HG03460 (cell line): ENCODE data around the gene INPP5A.

ENCODE experiments used
- ATAC-seq: cut with Tn5 transposase; IDR thresholded peaks from one replicate; pipeline ENCODE4 v1.9.1; 2021; ENCODE audit not compliant: unreplicated experiment

Gene INPP5A

GRCh38 chr10:132685921-132686680 is 148.5 kb downstream of the INPP5A start:
- no peak for ATAC-seq

GRCh38 chr10:132687181-132687892 is 149.8 kb downstream of the INPP5A start:
- no peak for ATAC-seq

DNA sequence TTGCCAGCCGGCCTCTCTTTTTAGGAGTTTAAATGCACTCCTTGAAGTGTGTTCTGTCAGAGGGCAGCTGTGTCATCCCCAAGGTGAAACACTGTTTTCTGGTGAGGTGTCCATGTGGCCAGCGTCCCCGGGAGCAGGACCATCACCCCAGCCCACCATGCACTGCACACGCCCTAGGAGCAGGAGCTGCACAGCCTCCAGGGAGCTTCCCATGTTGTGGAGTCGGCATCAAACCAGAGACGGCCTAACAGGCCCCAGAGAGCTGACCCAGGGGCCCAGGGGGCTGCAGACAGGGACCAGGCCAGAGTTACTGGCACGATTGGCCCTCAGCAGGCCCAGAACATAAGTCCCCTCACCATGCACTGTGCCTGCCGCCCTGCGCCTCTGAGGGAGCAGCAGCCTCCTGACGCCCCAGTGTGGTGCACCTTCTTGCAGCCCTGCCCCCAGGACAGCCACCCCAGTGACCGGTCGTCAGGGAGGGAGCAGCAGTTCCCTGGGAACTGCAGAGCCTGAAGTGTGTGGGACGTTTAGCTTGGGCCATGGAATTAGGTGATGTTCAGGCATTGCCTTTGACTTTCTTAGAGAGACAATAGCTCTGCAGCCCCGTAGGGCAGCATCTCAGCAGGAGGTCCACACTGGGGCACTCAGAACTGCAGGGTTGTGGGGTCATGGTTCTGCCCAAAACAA is 150.4 kb downstream of the INPP5A start:
- ATAC-seq: no peak

DNA sequence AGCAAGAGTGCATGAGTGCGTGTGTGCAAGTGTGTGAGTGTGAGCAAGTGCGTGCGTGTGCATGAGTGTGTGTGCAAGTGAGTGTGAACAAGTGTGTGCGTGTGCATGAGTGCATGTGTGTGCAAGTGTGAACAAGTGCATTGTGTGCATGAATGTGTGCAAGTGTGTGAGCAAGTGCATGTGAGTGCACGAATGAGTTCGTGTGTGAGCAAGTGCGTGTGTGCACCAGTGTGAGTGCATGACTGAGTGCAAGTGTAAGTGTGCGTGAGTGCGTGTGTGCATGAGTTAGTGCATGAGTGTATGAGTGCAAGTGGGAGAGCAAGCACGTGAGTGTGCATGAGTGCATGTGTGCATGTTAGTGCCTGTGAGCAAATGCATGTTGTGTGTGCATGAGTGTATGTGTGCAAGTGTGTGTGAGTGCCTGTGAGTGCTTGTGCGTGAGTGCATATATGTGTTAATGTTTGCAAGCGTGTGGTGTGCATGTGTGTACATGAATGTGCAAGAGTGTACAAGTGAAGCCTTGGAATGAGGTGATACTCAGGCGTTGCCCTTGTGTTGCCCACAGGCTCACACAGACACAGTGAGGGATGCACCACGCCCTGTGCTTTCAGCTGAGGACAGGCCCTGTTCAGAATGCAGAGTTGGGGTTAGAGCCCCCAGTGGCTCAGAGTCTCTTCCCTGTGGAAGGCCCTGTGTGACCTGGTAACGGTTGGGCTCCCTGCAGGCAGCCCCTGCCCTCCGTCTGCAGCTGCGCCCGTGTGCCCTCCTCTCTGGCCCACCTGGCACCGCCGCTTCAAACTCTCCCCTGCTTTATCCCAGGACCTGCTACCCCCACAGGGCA is 151.2 kb downstream of the INPP5A start:
- no peak for ATAC-seq

DNA sequence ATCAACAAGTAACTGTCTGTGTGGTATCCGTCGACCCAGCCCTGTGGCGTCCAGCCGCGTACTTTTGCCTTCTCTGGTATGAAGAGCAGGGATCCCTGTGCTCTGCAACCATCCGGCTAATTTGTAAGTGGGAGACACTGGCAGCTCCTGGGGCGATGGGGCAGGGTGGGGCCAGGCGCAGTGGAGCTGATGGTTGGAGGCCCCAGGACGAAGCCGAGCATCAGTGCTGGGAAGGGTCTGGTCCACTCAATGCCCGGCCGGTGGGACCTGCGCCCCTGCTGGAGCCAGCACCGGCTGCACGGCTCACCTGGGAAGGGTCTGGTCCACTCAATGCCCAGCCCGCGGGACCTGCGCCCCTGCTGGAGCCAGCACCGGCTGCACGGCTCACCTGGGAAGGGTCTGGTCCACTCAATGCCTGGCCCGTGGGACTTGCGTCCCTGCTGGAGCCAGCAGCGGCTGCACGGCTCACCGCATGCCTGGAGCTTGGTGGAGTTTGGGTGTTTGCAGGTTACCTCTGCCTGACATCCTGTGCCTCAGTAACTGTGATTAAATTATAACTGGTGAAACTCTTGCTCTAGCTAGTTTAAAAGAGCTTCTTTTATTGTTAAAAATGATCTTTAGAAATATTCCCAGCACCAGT is 152.3 kb downstream of the INPP5A start:
- ATAC-seq: no peak

GRCh38 chr10:132690401-132690800 is 152.8 kb downstream of the INPP5A start:
- no peak for ATAC-seq

DNA sequence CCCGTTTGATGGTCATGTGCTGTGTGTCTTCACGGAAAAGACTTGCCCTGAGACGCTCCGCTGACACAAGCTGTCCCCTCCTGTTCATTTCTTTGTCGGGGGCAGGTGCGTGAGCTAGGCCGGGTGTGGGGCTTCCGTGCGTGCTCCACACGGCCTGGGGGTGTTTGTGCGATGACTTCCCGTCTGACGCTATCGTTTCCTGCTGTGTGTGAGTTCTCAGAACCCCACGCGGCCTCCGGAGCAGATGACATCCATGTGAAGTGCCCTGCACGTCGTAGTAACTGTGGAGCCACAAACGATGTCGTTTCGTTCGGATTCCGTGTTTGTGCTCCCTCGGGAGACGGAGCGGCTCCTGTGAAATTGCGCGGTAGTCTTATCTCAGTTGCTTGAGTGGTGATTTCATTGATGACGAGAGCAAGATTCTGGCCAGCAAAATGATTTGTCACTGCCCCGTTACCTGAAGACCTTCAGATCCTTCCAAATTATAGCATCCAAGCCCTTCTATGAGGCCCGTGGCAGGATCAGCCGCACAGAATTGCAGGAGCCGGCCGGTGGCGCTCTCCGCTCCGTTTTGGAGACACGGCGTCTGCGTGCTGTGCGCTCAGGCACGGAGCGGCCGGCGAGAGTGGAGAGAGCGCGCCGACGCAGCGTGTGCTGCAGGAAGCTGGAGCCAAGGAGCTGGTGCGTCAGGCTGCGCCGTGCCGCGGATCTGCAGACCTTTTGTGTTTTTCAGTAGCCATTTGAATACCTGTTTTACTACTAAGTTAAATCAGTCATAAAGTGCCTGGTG is 153.4 kb downstream of the INPP5A start:
- no peak for ATAC-seq

GRCh38 chr10:132691711-132692153 is 154.1 kb downstream of the INPP5A start:
- ATAC-seq: no peak

- no peak for ATAC-seq
Measured at GRCh38 chr10:132692311-132692710, 154.7 kb downstream of the INPP5A start.

DNA sequence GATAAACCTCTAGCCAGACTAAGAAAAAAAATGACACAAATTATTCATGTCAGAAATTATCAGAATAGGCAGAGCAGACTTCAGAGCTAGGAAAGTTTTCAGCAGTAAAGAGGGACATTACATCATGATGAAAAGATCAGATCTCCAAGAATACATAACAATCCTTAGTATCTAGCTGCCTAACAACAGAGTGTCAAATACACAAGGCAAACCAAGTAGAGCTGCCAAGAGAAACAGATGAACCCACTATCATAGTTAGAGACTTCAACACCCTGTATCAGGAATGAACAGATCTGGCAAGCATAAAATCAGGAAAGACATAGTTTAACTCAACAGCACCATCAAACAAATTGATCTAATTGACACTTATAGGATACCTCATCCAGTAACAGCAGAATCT is 156.1 kb downstream of the INPP5A start:
- ATAC-seq: no peak

DNA sequence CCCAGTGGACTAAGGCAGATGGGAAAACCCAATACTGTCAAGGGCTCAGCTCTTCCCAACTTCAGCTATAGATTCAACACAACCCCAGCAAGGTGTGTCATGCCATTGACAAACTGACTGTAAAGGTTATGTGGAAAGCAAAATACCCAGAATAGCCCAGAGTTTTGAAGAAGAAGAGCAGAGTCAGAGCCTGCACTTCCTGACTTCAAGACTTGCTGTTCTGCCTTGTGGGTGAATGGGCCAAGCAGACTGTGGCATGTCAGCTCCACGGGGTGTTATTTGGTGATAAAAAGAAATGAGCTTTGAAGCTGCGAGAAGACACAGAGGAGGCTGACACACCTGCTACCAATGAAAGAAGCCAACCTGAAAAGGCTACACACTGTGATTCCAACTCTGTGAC is 158.6 kb downstream of the INPP5A start:
- no peak for ATAC-seq

DNA sequence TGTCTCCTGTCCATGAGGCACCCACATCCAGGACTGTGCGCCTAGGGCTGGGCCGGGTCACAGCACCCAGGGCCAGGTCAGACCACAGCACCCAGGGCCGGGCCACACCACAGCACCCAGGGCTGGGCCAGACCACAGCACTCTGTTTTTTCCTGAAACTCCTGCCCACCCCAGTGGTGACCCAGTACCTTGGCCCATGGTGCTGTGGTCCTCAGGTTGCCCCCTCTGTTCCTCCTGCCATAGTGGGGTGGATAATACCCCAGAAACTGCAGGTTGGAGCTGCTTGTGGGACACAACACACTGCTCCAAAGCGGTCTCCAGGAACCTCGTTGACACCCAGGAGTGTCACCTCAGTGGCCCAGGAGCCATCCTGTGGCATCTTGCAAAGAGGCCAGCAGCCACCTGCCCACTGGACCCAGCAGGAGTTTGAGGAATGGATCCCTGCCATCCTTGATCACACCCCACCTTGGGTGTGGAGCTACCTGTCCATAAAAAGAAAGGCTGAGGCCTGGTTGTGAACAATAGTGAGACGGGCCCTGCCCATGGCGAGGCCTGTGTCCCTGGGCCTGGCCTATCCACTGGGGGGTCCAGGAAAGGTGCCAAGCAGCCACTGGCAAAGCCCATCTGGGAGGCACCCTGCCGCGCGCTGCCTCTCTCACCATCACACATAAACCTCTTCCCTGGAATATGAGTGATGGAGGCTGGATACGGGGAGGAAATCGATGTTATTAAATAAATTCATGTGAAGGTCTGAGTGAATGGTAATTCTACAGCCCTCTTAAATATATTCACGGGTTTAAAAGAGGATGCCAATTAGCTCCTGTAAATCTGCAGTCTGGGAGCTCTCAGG is 159.4 kb downstream of the INPP5A start:
- no peak for ATAC-seq

GRCh38 chr10:132697578-132698200 is 160.1 kb downstream of the INPP5A start:
- ATAC-seq: no peak

GRCh38 chr10:132698211-132698751 is 160.7 kb downstream of the INPP5A start:
- ATAC-seq: no peak

DNA sequence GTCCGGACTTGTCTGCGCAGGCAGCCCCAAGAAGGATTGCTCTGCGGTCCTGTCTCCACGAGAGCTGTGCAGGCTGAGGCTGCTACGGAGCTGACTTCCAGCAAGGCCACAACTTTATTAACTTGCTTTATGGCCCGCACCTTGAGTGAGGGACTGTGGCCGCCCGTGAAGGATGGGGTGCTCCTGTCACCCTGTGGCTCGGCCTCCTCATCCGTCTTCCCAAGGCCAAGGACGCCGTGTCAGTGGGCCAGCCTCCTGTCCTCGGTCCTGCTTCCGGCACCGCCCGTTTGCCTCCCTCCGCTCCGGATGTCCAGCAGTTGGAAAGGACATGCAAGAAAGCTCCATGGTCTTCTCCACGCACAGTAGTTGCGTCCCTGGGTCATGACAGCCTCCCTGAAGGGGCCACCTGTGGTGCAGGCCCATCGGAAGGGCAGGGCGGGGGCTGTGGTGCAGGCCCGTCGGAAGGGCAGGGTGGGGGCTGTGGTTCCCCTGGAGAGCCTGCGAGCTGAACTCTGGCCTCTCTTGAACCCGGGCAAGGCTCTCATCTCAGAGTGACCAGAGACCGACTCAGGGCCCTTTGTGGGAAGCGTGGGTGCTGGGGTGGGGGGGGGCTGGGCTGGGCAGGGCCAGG is 161.3 kb downstream of the INPP5A start:
- ATAC-seq: no peak

DNA sequence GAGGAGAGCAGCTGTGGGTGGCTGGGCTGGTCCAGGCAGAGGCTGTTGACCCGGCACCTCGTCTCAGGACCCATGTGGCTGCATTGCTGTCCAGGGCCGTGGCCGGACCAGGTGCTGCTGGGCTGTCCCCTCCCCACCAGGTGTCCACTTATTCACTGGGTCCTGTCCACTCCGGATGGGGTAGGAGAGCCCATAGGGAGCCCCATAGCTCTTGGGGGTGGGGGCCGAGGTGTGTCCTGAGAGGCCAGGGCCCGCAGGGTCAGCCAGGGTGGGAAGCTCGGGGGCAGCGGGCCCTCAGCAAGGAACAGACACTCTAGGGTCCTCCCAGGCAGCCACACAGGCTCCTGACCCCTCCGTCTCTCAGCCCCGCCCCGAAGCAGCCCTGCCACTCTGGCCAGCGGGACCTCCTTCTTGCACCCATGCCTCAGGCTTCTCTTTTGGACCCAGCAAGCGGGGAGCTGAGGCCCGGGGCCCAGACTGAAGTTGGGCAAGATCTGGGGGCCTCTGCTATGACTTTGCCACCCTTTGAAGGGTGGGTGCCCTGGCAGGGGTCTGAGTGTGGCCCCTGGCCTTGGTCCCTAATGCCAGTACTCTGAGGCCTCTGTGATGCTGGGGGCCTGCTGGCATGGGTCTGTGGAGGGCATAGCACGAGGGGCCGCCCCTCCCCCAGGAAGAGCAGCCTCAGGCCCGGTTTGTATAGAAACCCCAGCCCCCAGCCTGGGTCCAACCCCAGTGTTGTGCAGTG is 162.0 kb downstream of the INPP5A start:
- no peak for ATAC-seq
